ENCODE data around the gene B4GALNT3. TPM values are rescaled to one million over a fixed set of nuclear protein-coding genes. Genes with fewer than 3 reads are reported as not detected.

B4GALNT3 gene
- total RNA-seq (not detected in 2 replicates), polyA plus RNA-seq (0.05 TPM in 1 of 2 replicates, not detected in the other), polyA minus RNA-seq (ENCODE audit: low replicate concordance) (not detected in 2 replicates)
- not detected in 2 replicates for polyA plus RNA-seq (2012)

- Histone ChIP-seq H3K27ac (ENCODE audit: insufficient read depth, low read length) (no peak within 1 kb of the TSS), H3K27me3 (ENCODE audit: control insufficient read depth, insufficient read depth, low read length) (peaks cover 53% of the 10 kb centered on the region), H3K9me3 (ENCODE audit: control insufficient read depth, insufficient read depth, low read depth, low read length) (no peaks in the 10 kb centered on the region), H3K36me3 (ENCODE audit: control insufficient read depth, insufficient read depth, low read length) (no peaks in the 10 kb centered on the region), H3K9ac (ENCODE audit: insufficient read depth, low read length) (no peak within 1 kb of the TSS), H4K20me1 (ENCODE audit: control insufficient read depth, extremely low read depth, insufficient read depth, low read length) (no peaks in the 10 kb centered on the region), H3K79me2 (ENCODE audit: control insufficient read depth, insufficient read depth, low read length) (no peaks in the 10 kb centered on the region), H2AFZ (ENCODE audit: low read length) (no peak within 1 kb of the TSS), H3K4me1 (ENCODE audit: control insufficient read depth, extremely low read depth, insufficient read depth, low read length) (no peaks in the 10 kb centered on the region), H3K4me3 (replicated peaks in 1 of 4; ENCODE audit: control extremely low read depth in 1 of 4, insufficient read depth in 1 of 4, low read depth in 3 of 4, low read length in 4 of 4) (peak within 1 kb of the TSS in 3 of 4 experiments; percentile 21 to 40 (median 38)), H3K4me2 (ENCODE audit: extremely low read depth, insufficient read depth, low read length) (peak within 1 kb of the TSS; percentile 68)
- DNase-seq (ENCODE audit: low read depth in 2 of 2), result peak in 1 of 2 donors; percentile 25
- TF ChIP-seq CTCF (conservative IDR thresholded peaks at IDR 0.05 in 1 of 2, IDR thresholded peaks at IDR 0.05 in 1 of 2; ENCODE audit: low read depth in 1 of 2, low read length in 2 of 2) (no peak), EZH2 (IDR thresholded peaks at IDR 0.05; ENCODE audit: low read length, missing control alignments) (peak; percentile 78)
These were observed at the start of gene B4GALNT3 for GRCh38 chr12:459430-460258. Gene B4GALNT3, plus strand, starts transcription at chr12:459939. Its CDS starts 438 bp downstream, at chr12:460377.

GRCh38 chr12:414859-415258 is 44.9 kb upstream of the B4GALNT3 start:
- Histone ChIP-seq H3K27me3 (ENCODE audit: control insufficient read depth, insufficient read depth, low read length) (no peaks in the 10 kb centered on the region), H3K79me2 (ENCODE audit: control insufficient read depth, insufficient read depth, low read length) (no peaks in the 10 kb centered on the region), H2AFZ (ENCODE audit: low read length) (no peak overlapping the region), H3K4me2 (ENCODE audit: extremely low read depth, insufficient read depth, low read length) (no peak overlapping the region), H3K9me3 (ENCODE audit: control insufficient read depth, insufficient read depth, low read depth, low read length) (no peaks in the 10 kb centered on the region), H3K9ac (ENCODE audit: insufficient read depth, low read length) (no peak overlapping the region), H3K27ac (ENCODE audit: insufficient read depth, low read length) (no peak overlapping the region), H3K4me1 (ENCODE audit: control insufficient read depth, extremely low read depth, insufficient read depth, low read length) (no peaks in the 10 kb centered on the region), H3K4me3 (replicated peaks in 1 of 4; ENCODE audit: control extremely low read depth in 1 of 4, insufficient read depth in 1 of 4, low read depth in 3 of 4, low read length in 4 of 4) (no peak overlapping the region), H4K20me1 (ENCODE audit: control insufficient read depth, extremely low read depth, insufficient read depth, low read length) (no peaks in the 10 kb centered on the region), H3K36me3 (ENCODE audit: control insufficient read depth, insufficient read depth, low read length) (peaks cover 3% of the 10 kb centered on the region)
- TF ChIP-seq CTCF (conservative IDR thresholded peaks at IDR 0.05 in 1 of 2, IDR thresholded peaks at IDR 0.05 in 1 of 2; ENCODE audit: low read depth in 1 of 2, low read length in 2 of 2) (no peak), EZH2 (IDR thresholded peaks at IDR 0.05; ENCODE audit: low read length, missing control alignments) (no peak)
- no peak for DNase-seq (ENCODE audit: low read depth in 2 of 2)

- H3K4me3 ChIP-seq (replicated peaks in 1 of 4; ENCODE audit: control extremely low read depth in 1 of 4, insufficient read depth in 1 of 4, low read depth in 3 of 4, low read length in 4 of 4), result no peak overlapping the region
- H3K27ac ChIP-seq (ENCODE audit: insufficient read depth, low read length), result no peak overlapping the region
- no peaks in the 10 kb centered on the region for H3K4me1 ChIP-seq (ENCODE audit: control insufficient read depth, extremely low read depth, insufficient read depth, low read length)
- H3K9ac ChIP-seq (ENCODE audit: insufficient read depth, low read length), result no peak overlapping the region
- H3K27me3 ChIP-seq (ENCODE audit: control insufficient read depth, insufficient read depth, low read length), result no peaks in the 10 kb centered on the region
- no peaks in the 10 kb centered on the region for H4K20me1 ChIP-seq (ENCODE audit: control insufficient read depth, extremely low read depth, insufficient read depth, low read length)
- no peak overlapping the region for H3K4me2 ChIP-seq (ENCODE audit: extremely low read depth, insufficient read depth, low read length)
- no peaks in the 10 kb centered on the region for H3K9me3 ChIP-seq (ENCODE audit: control insufficient read depth, insufficient read depth, low read depth, low read length)
- H3K79me2 ChIP-seq (ENCODE audit: control insufficient read depth, insufficient read depth, low read length), result no peaks in the 10 kb centered on the region
- TF ChIP-seq EZH2 (IDR thresholded peaks at IDR 0.05; ENCODE audit: low read length, missing control alignments) (no peak), CTCF (conservative IDR thresholded peaks at IDR 0.05 in 1 of 2, IDR thresholded peaks at IDR 0.05 in 1 of 2; ENCODE audit: low read depth in 1 of 2, low read length in 2 of 2) (no peak)
- no peak overlapping the region for H2AFZ ChIP-seq (ENCODE audit: low read length)
- DNase-seq (ENCODE audit: low read depth in 2 of 2), result no peak
- peaks cover 3% of the 10 kb centered on the region for H3K36me3 ChIP-seq (ENCODE audit: control insufficient read depth, insufficient read depth, low read length)
These were observed 41.3 kb upstream of the B4GALNT3 start for GRCh38 chr12:418432-418831.

Data from fibroblast of lung (primary cell).